Measurements from ENCODE around the gene SORCS1. TPM values are rescaled to one million over a fixed set of nuclear protein-coding genes. Genes with fewer than 3 reads are reported as not detected.

The SORCS1 gene
- total RNA-seq, 4 donors from 2014 or later: 1.2 to 11.8 (median 6.2) TPM

- 94 to 95% methylated on average over 3 of the region's 3 CpGs for WGBS, 2 donors
- TF ChIP-seq CTCF (IDR thresholded peaks at IDR 0.05) (no peak), POLR2A (IDR thresholded peaks at IDR 0.05) (no peak)
- DNase-seq: no peak
- H3K36me3 ChIP-seq: no peaks in the 10 kb centered on the region
- H3K4me1 ChIP-seq: no peaks in the 10 kb centered on the region
- no peaks in the 10 kb centered on the region for H3K27me3 ChIP-seq
- no peak overlapping the region for H3K27ac ChIP-seq
- H3K4me3 ChIP-seq (replicated peaks in 1 of 3): no peak overlapping the region
- intact Hi-C loops (cut with DNase I): no loop called here
- H3K9me3 ChIP-seq: no peaks in the 10 kb centered on the region
These were observed 622.0 kb downstream of the SORCS1 start for GRCh38 chr10:106542461-106542860.

GRCh38 chr10:106540645-106541044 is 623.9 kb downstream of the SORCS1 start:
- Histone ChIP-seq H3K4me3 (replicated peaks in 1 of 3) (no peak overlapping the region), H3K9me3 (no peaks in the 10 kb centered on the region), H3K4me1 (no peaks in the 10 kb centered on the region), H3K27ac (no peak overlapping the region), H3K36me3 (no peaks in the 10 kb centered on the region), H3K27me3 (no peaks in the 10 kb centered on the region)
- no peak for TF ChIP-seq POLR2A (IDR thresholded peaks at IDR 0.05)
- TF ChIP-seq CTCF (IDR thresholded peaks at IDR 0.05): no peak
- DNase-seq: no peak
- intact Hi-C loops (cut with DNase I): no loop called here

- Histone ChIP-seq H3K27me3 (no peaks in the 10 kb centered on the region), H3K4me1 (no peaks in the 10 kb centered on the region), H3K36me3 (no peaks in the 10 kb centered on the region), H3K4me3 (replicated peaks in 1 of 3) (no peak overlapping the region), H3K27ac (no peak overlapping the region), H3K9me3 (no peaks in the 10 kb centered on the region)
- intact Hi-C loops (cut with DNase I): no loop called here
- 83 to 88% methylated on average over 5 of the region's 5 CpGs for WGBS, 2 donors
- no peak for DNase-seq
- TF ChIP-seq POLR2A (IDR thresholded peaks at IDR 0.05) (no peak), CTCF (IDR thresholded peaks at IDR 0.05) (no peak)
These were observed 626.6 kb downstream of the SORCS1 start for GRCh38 chr10:106537866-106538265.

- Histone ChIP-seq H3K9me3 (no peaks in the 10 kb centered on the region), H3K27ac (no peak overlapping the region), H3K27me3 (no peaks in the 10 kb centered on the region), H3K4me1 (no peaks in the 10 kb centered on the region), H3K36me3 (no peaks in the 10 kb centered on the region), H3K4me3 (replicated peaks in 1 of 3) (no peak overlapping the region)
- no peak for DNase-seq
- 83 to 86% methylated on average over 5 of the region's 5 CpGs for WGBS, 2 donors
- intact Hi-C loops (cut with DNase I): no loop called here
- TF ChIP-seq POLR2A (IDR thresholded peaks at IDR 0.05) (no peak), CTCF (IDR thresholded peaks at IDR 0.05) (no peak)
These were observed 629.1 kb downstream of the SORCS1 start for GRCh38 chr10:106535304-106535953.

GRCh38 chr10:106534441-106534840 is 630.1 kb downstream of the SORCS1 start:
- intact Hi-C loops (cut with DNase I): no loop called here
- Histone ChIP-seq H3K27me3 (no peaks in the 10 kb centered on the region), H3K36me3 (no peaks in the 10 kb centered on the region), H3K27ac (no peak overlapping the region), H3K4me3 (replicated peaks in 1 of 3) (no peak overlapping the region), H3K4me1 (no peaks in the 10 kb centered on the region), H3K9me3 (no peaks in the 10 kb centered on the region)
- 92 to 95% methylated on average over 2 of the region's 2 CpGs for WGBS, 2 donors
- no peak for DNase-seq
- TF ChIP-seq POLR2A (IDR thresholded peaks at IDR 0.05) (no peak), CTCF (IDR thresholded peaks at IDR 0.05) (no peak)

All from thyroid gland (tissue), 4 donors.